Pancreas (tissue), 10 donors: ENCODE measurements around the gene GEN1. TPM values are rescaled to one million over a fixed set of nuclear protein-coding genes. Genes with fewer than 3 reads are reported as not detected.

ENCODE experiments used
- ATAC-seq, 4 donors: fragments of 200-7000 bp; cut with Tn5 transposase; one replicate each; pipeline versions ENCODE4 v1.8.0 to v1.9.1; 2020; ENCODE audit warnings: mild to moderate bottlenecking in 4 of 4, moderate library complexity in 4 of 4
- DNase-seq, 6 donors: peaks; one replicate each; pipeline ENCODE4 v3.0.0-alpha.2; 2020
- FAIRE-seq: peaks from 2 replicates; lab custom pipeline; 2012; peaks lifted over from hg19 to GRCh38; lab: Jason Lieb, UNC
- H3K27ac ChIP-seq, 4 donors: fragments of 200-600 bp; sonication (generic); 1 replicate in 3 of 4; 2 replicates in 1 of 4; pipeline versions ENCODE4 v1.5.0 to v1.8.0; 2020
- H3K27me3 ChIP-seq, 4 donors: fragments of 200-600 bp; one replicate each; pipeline ENCODE4 v1.8.0; 2021
- H3K36me3 ChIP-seq, 3 donors: fragments of 200-600 bp; sonication (generic) in 1 of 3; one replicate each; pipeline versions ENCODE4 v1.5.0 to v1.8.0; 2020 to 2021
- H3K4me1 ChIP-seq, 3 donors: fragments of 200-600 bp; one replicate each; pipeline ENCODE4 v1.8.0; 2021
- H3K4me3 ChIP-seq, 4 donors: fragments of 200-600 bp; sonication (generic) in 2 of 4; one replicate each; pipeline versions ENCODE4 v1.5.0 to v1.8.0; 2020 to 2021
- H3K9me3 ChIP-seq, 4 donors: fragments of 200-600 bp; one replicate each; pipeline ENCODE4 v1.8.0; 2021
- CTCF ChIP-seq, 4 donors: fragments of 200-600 bp; sonication (generic) in 3 of 4; IDR thresholded peaks; one replicate each; pipeline versions ENCODE4 v1.5.0 to v1.8.0; 2021; ENCODE audit warnings: antibody characterized with exemption in 4 of 4
- WGBS, 2 donors: extraction: QIAGEN DNeasy Blood & Tissue Kit; methylation state at CpG; one replicate each; pipeline ENCODE4 v1.1.7; 2013; 5-methylcytosine and 5-hydroxymethylcytosine counted together
- intact Hi-C, 3 donors: fragments of 100-400 bp; cut with DNase I; formaldehyde crosslinking; loops; one replicate each; pipeline versions ENCODE4 v1.11.1 to v1.14.2; 2022
- polyA plus RNA-seq, 2 donors: library from polyadenylated mRNA; stranded (reverse); fragments of 200-250 nt; gene quantifications; one replicate each; pipeline ENCODE4 v1.2.3, GENCODE V29; 2013
- total RNA-seq, 6 donors: library from RNA; stranded (reverse); fragmentation: NEBNext Ultra II Directional in 4 of 6; extraction: Animal tissue kit (Norgen Biotek cat#: 25700) in 4 of 6; gene quantifications; one replicate each; pipeline versions ENCODE4 v1.2.1 to v1.2.4, GENCODE V29; 2021 to 2023
- donor health status: healthy with polysubstance abuse.
- donor health status: DM: no; HTN: no; CAD: no; lungs with moderate emphysema.
- donor health status: DM: no; HTN: no; CAD: no.
- donor health status: control.
- donor health status: control.
- donor health status: Bipolar disorder and iron deficiency.
- donor health status: DM: yes; HTN: yes; CAD: no.
- donor health status: DM: no; HTN: no; CAD: no.
- donor health status: DM: no; HTN: no; CAD: no.
- donor health status: DM: yes; HTN: yes; CAD: no.

The GEN1 gene
- total and polyA plus RNA-seq, 8 donors: 1.4 to 5.0 (median 2.4) TPM

DNA sequence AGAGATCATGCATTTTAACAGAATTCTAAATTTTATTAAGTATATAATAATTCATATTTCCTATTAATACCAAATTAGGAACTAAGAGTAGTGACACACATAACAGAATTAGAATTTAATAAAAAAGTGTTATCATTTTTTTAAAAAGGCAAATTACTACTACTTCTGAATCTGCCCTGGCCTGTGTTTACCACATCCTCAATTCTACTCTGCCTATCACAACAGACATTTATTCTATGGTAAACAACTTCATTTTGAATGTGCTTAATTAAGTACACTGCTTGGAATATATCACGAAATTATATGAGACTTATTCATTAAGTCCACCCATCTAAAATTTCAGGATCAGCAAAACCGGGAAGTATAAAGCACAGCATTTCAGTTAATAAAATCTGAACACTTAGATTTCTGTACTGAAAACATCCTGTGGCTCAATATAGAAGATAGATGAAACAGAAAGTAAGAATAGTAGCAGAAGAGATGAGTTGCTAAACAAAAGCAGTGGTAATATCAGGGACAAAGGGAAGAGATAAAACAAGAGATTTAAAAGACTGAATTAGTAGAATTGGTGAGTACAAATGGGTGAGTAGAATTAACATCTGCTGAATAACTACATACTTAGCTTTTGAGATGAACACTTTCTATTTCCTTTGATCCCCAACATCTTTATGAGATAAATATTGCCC is 4.0 kb upstream of the GEN1 start:
- Histone ChIP-seq H3K27ac (no peak overlapping the region), H3K4me1 (peaks cover 0 to 16% (median 4%) of the 10 kb centered on the region in 3 donors), H3K4me3 (no peak overlapping the region), H3K36me3 (no peaks in the 10 kb centered on the region), H3K9me3 (no peaks in the 10 kb centered on the region), H3K27me3 (no peaks in the 10 kb centered on the region)
- no peak for FAIRE-seq
- no peak for TF ChIP-seq CTCF (IDR thresholded peaks at IDR 0.05)
- 86 to 89% methylated on average over 2 of the region's 2 CpGs for WGBS, 2 donors
- no peak for ATAC-seq
- intact Hi-C loops: no loop called here
- DNase-seq: no peak

DNA sequence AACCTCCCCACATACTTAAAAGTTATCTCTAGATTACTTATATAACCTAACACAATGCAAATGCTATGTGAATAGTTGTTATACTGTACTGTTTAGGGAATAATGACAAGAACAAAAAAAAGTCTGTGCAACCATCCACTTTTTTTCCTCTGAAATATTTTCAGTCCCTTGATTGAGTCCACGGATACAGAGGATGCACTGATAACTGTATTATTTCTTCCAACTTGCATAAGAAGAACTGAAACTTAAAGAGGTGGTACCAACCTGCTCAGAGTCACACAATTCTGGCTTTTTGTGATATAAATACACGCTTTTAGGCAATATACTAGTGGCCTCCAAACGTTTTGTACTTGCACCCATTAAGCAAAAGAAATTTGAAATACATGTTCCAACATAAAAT is 1.7 kb upstream of the GEN1 start:
- no peak for DNase-seq
- Histone ChIP-seq H3K9me3 (no peaks in the 10 kb centered on the region), H3K27ac (no peak overlapping the region), H3K27me3 (no peaks in the 10 kb centered on the region), H3K36me3 (no peaks in the 10 kb centered on the region), H3K4me3 (no peak overlapping the region), H3K4me1 (peaks cover 0 to 16% (median 4%) of the 10 kb centered on the region in 3 donors)
- no peak for TF ChIP-seq CTCF (IDR thresholded peaks at IDR 0.05)
- no peak for FAIRE-seq
- 40 to 45% methylated on average over 3 of the region's 3 CpGs for WGBS, 2 donors
- no peak for ATAC-seq
- intact Hi-C loops: no loop called here

DNA sequence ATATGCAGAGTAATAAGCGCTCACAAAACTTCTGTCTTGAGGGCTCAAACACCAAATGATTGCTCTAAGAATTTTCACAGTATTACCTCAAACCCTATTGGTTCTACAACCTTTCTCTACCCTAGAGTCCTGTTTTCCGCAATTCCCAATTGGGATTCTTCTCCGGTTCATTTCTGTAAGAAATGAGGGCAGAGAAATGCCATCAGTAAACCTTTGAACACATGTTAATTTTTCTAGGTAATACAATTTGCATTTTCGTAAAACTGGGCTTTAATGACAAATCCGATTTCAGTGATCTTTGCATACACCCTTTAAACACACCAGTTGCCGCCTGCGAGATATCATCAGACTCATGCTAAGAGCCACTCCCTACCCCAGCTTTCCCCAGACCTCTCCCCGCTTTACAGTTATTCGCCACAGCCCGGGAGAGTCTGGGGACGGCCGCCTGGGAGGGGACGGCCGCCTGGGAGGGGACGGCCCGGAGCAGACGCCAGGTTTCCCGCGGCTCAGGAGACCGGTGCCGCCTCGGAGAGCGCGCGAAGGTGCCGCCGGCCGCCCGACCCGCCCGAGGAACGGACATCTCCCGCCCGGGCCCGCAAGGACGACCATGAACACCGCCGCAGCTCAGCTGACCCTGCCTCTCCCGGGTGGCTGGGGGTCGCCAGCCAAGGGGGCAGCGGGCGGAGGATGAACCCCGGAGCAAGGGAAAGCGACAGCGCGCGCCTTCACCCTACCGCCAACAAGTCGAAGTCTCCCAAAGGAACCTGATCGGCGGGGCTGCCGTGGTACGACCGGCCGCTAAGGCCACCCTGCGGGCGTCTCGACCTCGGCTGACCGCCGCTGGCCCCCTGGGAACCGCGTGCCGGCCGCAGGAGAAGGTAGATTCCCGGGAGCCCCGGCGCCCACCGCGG is 791 bp upstream of the GEN1 start:
- H3K27ac ChIP-seq: peak overlapping the region; percentile 96 to 98 (median 98)
- intact Hi-C loops: no loop called here
- H3K4me1 ChIP-seq: peaks cover 0 to 16% (median 4%) of the 10 kb centered on the region in 3 donors
- no peaks in the 10 kb centered on the region for H3K27me3 ChIP-seq
- no peaks in the 10 kb centered on the region for H3K9me3 ChIP-seq
- ATAC-seq (peak; percentile 78 to 86 (median 83)), DNase-seq (peak; percentile 41 to 83 (median 58)), FAIRE-seq (no peak)
- H3K4me3 ChIP-seq: peak overlapping the region; percentile 94 to 99 (median 96)
- 0% methylated on average over 60 to 70 of the region's 70 CpGs for WGBS, 2 donors
- TF ChIP-seq CTCF (IDR thresholded peaks at IDR 0.05): no peak
- H3K36me3 ChIP-seq: no peaks in the 10 kb centered on the region

DNA sequence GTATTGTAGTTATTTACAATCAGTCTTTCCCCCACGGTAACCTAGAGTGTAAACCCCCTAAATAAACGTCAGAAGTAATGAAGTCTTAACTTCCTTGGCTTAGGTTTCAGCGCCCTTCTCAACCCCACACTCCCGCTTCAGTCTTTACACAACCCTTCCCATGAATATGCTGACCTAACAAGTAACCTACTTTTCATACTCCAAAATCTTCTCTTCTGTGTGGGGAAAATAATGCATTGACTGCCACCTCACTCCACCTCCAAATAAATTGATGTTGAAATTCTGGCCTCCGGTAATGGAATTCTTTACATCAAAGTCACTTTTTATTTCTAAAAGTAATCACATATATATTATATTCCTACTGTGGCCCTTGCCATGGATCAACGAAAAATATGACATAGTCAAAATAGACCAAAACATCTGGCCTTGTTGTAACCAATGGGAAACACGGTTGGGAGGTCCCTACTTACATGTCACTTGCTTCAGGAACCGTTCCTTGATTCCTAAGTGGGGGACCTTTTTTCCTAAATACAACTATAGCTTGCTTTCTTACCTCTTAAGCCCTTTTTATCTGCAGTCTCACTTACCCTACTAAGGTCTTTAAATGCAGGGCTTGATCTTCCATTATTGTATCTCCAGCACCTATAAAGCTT is 961 bp downstream of the GEN1 start:
- FAIRE-seq: no peak
- intact Hi-C loops: no loop called here
- no peak for TF ChIP-seq CTCF (IDR thresholded peaks at IDR 0.05)

More for the DNA sequence above, 961 bp downstream of the GEN1 start:
- ATAC-seq: no peak
- 24 to 28% methylated on average over 8 of the region's 8 CpGs for WGBS, 2 donors
- no peaks in the 10 kb centered on the region for H3K36me3 ChIP-seq
- DNase-seq: no peak
- H3K4me1 ChIP-seq: peaks cover 0 to 16% (median 4%) of the 10 kb centered on the region in 3 donors
- no peak overlapping the region for H3K27ac ChIP-seq
- H3K27me3 ChIP-seq: no peaks in the 10 kb centered on the region
- H3K9me3 ChIP-seq: no peaks in the 10 kb centered on the region
- H3K4me3 ChIP-seq: peak overlapping the region in 2 of 4 donors; percentile 97 to 99
